Measurements from ENCODE around the gene INMT.

Gene INMT

DNA sequence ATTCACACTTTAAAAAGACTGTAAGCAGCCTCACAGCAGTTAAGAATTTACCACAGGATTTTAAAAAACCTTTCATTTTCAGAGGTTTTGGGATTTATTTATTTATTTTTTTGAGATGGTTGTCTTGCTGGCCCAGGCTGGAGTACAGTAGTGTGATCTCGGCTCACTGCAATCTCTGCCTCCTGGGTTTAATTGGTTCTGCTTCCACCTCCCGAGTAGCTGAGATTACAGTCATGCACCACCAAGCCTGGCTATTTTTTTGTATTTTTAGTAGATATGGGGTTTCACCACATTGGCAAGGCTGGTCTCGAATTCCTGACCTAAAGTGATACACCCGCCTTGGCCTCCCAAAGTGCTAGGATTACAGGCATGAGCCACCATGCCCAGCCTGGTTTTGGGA is 38.4 kb downstream of the INMT start:
- DNase-seq = no peak

DNA sequence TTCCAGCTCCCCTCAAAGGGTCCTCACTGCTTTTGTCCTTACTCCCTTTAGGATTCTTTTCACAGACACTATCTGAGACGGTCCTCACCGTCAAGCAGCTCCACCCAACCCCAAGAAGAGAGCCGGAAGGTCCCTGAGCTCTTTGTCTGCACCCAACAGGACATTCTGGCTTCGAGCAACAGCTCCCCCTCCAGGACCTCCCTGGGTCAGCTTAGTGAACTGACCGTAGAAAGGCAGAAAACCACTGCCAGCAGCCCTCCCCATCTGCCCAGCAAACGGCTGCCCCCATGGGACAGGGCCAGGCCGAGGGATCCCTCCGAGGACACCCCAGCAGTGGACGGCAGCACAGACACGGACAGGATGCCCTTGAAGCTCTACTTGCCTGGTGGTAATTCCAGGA is 39.2 kb downstream of the INMT start:
- DNase-seq = no peak

DNA sequence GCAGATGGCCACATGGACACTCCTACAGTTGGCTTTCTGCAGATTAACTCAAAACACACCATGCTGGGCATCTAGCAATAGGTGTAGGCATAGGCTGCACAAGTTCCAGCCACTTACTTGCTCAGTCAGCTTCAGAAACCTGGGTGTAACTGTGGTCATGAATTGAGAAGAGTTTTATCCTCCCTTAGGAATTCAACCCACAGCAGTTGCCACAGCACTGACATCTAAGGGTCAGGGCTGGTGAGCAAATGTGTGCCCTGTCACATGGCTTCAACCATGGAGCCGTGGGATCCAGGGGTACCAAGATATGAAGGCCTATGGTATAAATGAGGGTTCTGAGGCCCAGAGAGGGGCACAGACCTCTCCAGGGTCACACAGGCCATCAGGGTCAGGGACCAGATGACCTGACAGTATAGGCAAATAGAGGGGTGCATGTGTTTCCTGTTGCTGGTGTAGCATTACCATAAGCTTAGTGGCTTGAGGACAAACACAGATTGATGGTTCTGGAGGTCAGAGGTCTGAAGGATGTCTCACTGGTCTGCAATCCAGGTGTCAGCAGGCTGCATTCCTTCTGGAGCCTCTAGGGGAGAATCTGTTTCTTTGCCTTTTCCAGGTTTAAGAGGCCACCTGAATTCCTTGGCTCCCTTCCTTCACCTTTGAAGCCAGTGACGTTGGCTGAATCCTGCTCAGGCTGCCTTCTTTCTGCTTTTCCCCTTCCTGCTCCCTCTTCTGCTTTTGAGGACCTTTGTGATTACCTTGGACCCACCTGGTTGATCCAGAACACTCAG is 43.4 kb downstream of the INMT start:
- DNase-seq = no peak

DNA sequence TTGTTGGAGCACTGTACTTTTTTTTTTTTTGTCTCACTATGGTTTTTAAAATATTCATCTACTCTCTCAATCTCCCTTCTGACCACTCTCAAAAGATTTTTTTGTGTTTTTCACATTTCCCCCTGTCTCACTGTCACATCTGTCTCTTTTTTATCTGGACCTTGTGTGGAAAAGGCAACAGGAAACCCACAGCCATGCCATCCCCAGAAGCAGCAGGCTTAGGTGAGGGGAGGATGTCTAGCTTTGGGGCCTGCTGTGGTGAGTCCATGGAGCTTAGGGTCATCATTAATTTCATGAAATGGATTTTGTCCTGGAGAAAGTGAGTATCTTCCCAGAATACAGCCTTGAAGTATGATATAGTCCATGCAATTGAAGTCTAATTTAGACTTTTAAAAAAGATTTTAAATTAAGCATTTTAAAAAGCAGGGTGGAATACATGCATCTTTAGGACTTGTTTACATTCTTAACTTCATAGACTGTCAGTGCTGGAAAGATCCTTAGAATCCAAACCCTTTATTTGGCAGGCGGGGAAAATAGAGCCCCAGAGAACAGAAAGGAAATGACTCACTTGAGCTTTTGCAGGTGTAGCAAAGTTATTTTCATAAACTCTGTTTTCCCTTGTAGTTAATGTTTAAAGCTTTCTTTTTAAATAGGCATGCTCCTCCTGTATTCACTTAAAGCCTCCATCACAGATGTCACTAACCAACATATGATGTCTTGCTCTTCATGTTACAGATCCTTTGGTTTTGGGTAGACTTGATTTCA is 44.4 kb downstream of the INMT start:
- DNase-seq = no peak

DNA sequence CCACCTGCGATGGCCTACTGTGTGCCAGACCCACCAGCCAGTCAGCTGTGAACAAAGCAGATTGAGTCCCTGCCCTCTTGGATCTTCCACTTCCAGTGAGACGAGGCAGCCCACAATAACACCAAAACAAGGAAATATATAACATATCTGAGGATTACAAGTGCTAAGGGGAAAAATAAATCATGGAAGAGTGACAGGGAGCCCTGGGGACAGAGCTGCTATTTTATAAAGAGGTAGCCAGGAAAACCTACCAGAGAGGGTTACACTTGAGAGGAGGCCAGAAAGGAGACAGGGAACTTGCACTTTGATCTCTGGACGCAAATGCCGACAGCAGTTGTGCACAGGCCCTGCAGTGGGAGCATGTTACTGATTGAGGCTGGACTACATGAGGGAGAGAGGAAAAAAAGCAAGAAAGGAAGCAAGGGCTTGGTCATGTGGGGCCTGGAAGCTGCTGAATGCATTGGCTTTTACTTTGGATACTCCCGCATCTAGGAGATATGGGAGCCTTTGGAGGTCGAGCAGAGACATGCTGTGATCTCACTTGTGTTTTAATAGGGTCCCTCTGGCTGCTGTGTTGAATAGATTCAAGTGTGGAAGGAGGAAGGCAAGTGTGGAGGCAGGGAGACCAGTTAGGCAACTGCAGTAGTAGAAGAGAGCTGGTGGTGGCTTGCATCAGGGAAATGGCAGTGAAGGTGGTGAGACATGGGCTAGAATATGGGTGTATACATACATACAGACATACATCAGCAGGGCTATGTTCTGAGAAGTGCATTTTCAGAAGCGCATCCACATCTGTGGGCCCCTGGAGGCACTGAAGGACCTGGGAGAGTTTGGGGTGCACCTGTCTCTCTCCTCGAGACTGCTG is 45.5 kb downstream of the INMT start:
- no peak for DNase-seq

DNA sequence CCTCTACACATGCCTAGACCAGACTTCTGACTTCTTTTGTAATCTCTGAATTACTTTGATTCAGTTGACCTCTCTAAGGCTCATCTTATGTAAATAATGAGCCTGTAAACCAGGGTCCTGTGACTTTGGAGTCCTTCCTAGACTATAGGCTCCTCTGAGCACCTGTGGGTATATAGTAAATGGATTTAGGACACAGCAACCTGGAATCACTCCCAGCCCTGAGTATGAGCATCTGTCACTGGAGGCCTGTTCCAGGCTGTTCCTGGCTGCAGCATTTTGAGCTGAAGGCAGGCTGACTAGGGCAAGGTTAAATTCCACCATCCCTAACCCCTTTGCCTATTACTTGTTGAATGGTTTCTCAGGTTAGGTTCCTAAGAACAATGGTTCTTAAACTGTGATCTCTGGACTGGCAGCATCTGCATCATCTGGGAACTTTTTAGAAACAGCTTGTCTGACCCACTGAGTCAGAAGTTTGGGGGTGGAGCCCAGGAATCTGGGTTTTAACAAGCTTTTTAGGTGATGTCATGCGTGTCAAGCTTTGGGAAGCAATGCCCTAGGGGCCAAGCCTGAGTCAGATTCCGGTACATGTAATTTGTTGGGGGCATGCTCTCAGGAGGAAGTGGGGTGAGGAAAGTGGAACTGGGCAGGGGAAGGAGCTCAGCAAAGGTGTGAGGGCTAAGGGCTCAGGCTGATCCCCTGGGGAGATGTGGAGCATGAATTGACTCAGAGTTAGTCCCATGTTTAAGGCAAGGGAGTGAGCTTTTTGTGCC is 47.5 kb downstream of the INMT start:
- peak; percentile 67 to 82 (median 69) for DNase-seq

DNA sequence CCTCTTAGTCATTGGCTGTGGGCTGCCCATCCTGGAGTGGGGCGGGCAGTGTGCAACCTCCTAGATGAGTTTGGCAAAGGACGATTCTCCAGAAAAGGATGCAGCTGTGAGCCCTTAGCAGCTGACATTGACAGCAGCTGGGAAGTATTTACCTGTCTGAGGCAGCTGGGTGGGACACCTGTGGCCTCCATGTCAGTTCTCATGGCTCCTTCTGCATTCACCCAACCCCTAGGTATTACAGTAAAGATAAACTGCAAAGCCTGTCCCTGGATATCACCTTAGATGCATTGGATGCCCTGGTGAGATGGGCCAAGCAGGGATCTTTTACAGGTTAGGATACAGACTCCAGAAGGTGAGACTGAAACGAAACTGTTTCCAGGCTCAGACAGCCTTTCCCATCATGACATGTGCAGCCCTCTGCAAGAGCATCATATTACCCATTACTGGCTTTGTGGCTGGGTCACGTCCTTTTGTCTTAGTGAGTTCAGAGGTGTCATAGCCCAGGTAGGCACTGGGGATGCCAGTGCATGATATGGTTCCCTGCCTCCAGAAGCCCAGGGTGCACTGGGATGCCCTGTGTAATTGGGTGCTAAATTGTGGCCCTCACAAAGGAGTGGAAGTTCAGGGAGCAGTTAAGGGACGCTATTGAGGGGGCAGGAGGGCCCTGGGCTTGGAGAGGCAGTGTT is 48.2 kb downstream of the INMT start:
- no peak for DNase-seq

DNA sequence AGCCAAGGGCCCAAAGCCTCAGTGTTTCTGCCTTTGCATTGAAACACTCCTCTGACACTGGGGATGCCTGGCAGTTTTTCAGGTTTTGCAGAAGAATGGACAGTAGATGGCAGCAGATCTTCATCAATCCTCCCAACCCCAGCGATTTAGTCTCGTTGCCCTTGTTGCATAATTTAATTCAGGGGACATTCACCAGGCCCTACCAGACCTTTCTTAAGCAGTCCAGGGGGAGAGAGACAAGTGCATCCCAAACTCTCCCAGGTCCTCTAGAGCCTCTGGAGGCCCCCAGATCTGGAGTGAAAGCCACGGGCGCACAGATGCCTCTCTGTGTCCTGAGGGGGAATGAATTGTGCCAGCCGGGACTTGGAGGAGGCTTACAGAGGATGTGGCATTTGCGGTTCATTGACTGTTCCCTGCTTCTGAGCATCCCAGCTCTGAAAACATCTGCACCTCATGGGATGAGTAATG is 48.9 kb downstream of the INMT start:
- DNase-seq = peak; percentile 61 to 77 (median 67)

DNA sequence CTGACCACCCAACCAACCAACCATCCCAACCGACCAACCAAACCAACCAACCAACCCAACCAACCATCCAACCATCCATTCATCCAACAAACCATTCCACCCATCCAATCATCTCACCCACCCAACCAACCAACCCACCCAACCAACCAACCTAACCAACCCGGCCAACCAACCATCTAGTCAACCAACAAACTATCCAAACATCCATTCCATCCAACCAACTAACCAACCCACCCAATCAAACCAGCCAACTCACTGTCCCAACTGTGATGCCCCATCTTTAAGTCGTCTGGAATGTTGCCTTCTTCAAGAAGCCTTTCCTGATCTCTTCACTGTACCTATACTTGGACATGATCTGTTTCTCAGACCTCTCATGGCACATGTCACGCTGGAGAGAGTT is 50.9 kb downstream of the INMT start:
- DNase-seq = no peak

DNA sequence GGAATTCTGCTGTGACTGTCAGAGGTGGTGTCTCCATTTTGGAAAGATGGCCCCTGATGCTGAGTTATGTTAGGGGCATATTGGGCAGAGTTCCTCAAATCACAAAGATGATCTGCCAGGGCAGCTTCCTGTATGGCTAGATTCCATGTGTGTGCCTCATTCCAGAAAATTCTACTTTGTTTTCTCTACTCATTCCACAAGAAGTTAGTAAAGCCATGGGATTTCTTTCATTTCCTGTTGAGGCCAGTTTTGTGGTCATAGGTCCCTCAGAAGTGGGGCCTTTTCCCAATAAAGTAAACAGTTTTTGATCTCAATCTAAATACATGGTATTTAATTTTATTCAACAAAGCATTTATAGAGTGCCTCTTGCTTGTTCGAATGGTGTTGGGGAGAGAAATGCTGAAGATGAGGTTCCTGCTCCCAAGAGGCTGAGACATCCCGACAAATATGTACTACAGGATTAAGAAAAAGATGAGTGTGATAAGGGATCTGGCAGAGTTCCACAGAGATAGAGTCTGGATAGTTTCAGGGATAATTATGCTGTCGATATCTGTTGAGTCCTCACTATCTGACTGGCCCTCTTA is 52.2 kb downstream of the INMT start:
- DNase-seq = no peak

DNA sequence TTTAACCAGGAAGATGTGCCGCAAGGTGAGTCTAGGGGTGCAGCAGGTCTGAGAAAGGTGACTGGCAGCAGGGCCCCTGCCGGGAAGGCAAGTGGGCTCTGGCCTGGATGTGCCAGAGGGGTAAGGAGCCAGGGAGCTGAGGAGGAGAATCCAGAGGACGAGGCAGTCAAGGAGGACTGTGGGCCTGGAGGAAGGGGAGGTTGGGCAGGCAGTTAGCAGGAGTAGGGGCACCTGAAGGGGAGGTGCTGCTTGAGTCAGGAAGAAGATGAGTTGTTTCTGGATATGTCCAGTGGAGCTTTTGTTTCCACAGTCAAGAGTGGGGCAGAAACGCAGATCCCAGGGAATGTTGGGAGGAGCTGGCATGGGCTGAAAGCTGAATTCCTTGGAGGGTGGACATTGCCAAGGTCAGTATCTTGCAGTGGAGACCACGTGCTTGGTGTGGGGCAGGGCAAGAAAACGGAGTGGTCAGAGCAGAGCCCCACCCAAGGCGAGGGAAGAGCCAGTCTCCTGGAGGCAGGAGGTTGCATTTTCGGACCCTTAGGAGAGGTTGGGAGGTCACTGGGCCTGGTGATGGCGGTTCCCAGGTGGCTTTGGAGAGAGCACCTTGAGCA is 53.3 kb downstream of the INMT start:
- no peak for DNase-seq

DNA sequence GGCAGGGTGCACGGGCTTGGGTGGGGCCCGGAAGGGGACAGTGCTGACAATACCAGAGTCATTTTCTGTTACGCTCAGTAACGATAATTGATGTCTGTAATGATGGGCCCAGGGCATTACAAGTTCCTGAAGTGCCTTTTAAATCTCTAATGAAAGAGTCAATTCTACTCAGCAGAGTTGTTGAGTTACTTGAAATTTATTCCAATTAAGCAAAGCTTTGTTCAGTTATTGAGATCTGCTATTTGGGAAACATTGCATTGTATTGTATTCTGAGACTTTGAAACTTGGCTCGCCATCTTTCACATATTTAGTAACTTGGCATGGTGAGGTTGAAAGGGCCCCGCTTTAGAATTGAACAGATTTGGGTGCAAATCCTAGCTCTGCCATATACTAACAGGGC is 54.0 kb downstream of the INMT start:
- no peak for DNase-seq
